Measurements from ENCODE around the gene SPATA2L. TPM values are rescaled to one million over a fixed set of nuclear protein-coding genes. Genes with fewer than 3 reads are reported as not detected.

The SPATA2L gene
- polyA plus RNA-seq, 1 of the 3 experiments (the other 2 are of a cell fraction), result 8.6 TPM

DNA sequence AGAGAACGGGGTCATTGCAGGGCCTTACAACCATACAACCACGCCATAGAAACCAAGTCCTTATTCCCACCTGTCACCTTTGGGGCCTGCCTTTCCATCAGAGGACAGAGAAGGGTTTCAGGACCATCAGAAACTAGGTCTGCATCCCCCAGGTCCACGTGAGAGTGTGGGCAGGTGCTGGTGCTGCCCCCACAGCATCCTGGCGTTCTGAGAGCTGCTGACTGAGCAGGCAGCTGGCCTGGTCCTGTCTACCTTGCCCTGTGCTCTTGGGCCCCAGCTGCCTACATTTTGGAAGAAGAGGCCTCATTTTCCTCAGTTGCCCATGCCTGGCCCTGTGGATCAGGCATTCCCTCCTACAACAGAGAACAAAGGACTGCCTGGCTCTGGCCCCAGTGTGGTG lies 41.4 kb upstream of the SPATA2L start:
- no peak for TF ChIP-seq SIN3A (IDR thresholded peaks at IDR 0.05; ENCODE audit: borderline replicate concordance, low read depth, low read length)
- Histone ChIP-seq H3K27me3 (ENCODE audit: insufficient read depth) (no peaks in the 10 kb centered on the region), H3K9me2 (no peaks in the 10 kb centered on the region), H3F3A (replicated peaks; ENCODE audit: insufficient read depth) (peaks cover 10% of the 10 kb centered on the region), H3K79me2 (ENCODE audit: insufficient read depth) (no peaks in the 10 kb centered on the region), H3K4me2 (no peak overlapping the region), H3K4me1 (ENCODE audit: control insufficient read depth in 1 of 2, insufficient read depth in 2 of 2, low read depth in 1 of 2, low read length in 1 of 2) (no peaks in the 10 kb centered on the region; a peak in 1 of 4 replicates), H3K27ac (ENCODE audit: low read depth in 2 of 2, low read length in 1 of 2) (no peak overlapping the region), H3K36me3 (replicated peaks in 1 of 2; ENCODE audit: control insufficient read depth in 1 of 2, insufficient read depth in 2 of 2, low read length in 1 of 2) (peaks cover 15 to 38% of the 10 kb centered on the region in 2 experiments), H2AFZ (ENCODE audit: low read depth) (no peak overlapping the region), H3K9me3 (no peaks in the 10 kb centered on the region), H3K4me3 (ENCODE audit: low read depth in 2 of 2, low read length in 1 of 2) (no peak overlapping the region), H3K9ac (no peak overlapping the region), H4K20me1 (ENCODE audit: insufficient read depth) (no peaks in the 10 kb centered on the region)
- WGBS (ENCODE audit: low lambda C conversion rate), result 95% methylated on average over 4 of the region's 4 CpGs
- ChIA-PET POLR2A (no interaction called here), CTCF (no interaction called here)
- no peak for DNase-seq

DNA sequence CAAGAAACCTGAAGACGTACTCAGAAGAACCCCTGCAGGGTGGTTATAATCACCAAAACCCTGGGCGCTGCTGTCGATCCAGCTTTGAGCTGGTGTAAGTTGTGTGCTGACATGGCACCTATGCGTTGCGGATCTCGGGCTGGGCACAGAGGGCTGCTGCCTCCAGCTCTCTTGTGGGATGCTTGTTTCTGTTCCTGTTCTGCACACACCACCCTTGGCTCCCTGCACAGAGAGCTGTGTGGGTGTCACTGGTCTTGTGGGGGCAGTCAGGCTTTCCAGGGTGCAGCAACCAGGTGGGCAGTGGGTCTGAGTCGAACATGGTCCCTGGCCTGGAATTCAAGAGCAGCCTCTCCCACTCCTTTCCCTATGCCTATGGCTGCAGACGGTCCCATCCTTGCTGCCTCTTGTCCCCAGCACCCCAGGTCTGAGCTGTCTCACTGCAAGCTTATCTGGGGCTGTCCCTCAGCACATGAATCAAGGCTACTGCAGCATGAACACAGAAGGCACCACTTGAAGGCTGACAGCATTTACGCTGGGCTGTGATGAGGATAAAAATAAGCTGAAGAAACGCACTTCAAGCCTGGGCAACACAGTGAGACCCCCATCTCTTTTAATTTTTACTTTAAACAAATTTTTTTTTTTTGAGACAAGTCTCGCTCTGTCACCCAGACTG lies 40.0 kb upstream of the SPATA2L start:
- Histone ChIP-seq H4K20me1 (ENCODE audit: insufficient read depth) (no peaks in the 10 kb centered on the region; the same call in 1 of the 2 replicates), H3K4me3 (ENCODE audit: low read depth in 2 of 2, low read length in 1 of 2) (no peak overlapping the region), H3K27me3 (ENCODE audit: insufficient read depth) (no peaks in the 10 kb centered on the region), H3K4me1 (ENCODE audit: control insufficient read depth in 1 of 2, insufficient read depth in 2 of 2, low read depth in 1 of 2, low read length in 1 of 2) (no peaks in the 10 kb centered on the region; a peak in 1 of 4 replicates), H3F3A (replicated peaks; ENCODE audit: insufficient read depth) (peaks cover 14% of the 10 kb centered on the region), H3K9ac (no peak overlapping the region), H3K36me3 (replicated peaks in 1 of 2; ENCODE audit: control insufficient read depth in 1 of 2, insufficient read depth in 2 of 2, low read length in 1 of 2) (peaks cover 29 to 49% of the 10 kb centered on the region in 2 experiments), H3K9me3 (no peaks in the 10 kb centered on the region), H3K9me2 (no peaks in the 10 kb centered on the region), H2AFZ (ENCODE audit: low read depth) (no peak overlapping the region), H3K79me2 (ENCODE audit: insufficient read depth) (peaks cover 4% of the 10 kb centered on the region; the same call in 1 of the 2 replicates), H3K27ac (ENCODE audit: low read depth in 2 of 2, low read length in 1 of 2) (no peak overlapping the region), H3K4me2 (no peak overlapping the region)
- TF ChIP-seq GATA2 (CRISPR knock-in tag; IDR thresholded peaks at IDR 0.05), result no peak
- TF ChIP-seq CHD2 (IDR thresholded peaks at IDR 0.05; ENCODE audit: low read length, partially characterized antibody), result no peak
- TF ChIP-seq ELF1 (IDR thresholded peaks at IDR 0.05), result no peak
- no peak for TF ChIP-seq GABPA (IDR thresholded peaks at IDR 0.05; ENCODE audit: low read depth)
- TF ChIP-seq RCOR1 (IDR thresholded peaks at IDR 0.05; ENCODE audit: low read length), result no peak
- TF ChIP-seq SIN3A (IDR thresholded peaks at IDR 0.05; ENCODE audit: borderline replicate concordance, low read depth, low read length), result no peak
- no peak for TF ChIP-seq TAF1 (IDR thresholded peaks at IDR 0.05; ENCODE audit: borderline replicate concordance, low read depth, low read length)
- TF ChIP-seq TEAD4 (IDR thresholded peaks at IDR 0.05; ENCODE audit: borderline replicate concordance, insufficient read depth), result no peak
- TF ChIP-seq NFIC (IDR thresholded peaks at IDR 0.05; ENCODE audit: borderline replicate concordance), result no peak
- no peak for TF ChIP-seq FOSL2 (IDR thresholded peaks at IDR 0.05; ENCODE audit: borderline replicate concordance, low read depth)
- TF ChIP-seq, protein P1, sequence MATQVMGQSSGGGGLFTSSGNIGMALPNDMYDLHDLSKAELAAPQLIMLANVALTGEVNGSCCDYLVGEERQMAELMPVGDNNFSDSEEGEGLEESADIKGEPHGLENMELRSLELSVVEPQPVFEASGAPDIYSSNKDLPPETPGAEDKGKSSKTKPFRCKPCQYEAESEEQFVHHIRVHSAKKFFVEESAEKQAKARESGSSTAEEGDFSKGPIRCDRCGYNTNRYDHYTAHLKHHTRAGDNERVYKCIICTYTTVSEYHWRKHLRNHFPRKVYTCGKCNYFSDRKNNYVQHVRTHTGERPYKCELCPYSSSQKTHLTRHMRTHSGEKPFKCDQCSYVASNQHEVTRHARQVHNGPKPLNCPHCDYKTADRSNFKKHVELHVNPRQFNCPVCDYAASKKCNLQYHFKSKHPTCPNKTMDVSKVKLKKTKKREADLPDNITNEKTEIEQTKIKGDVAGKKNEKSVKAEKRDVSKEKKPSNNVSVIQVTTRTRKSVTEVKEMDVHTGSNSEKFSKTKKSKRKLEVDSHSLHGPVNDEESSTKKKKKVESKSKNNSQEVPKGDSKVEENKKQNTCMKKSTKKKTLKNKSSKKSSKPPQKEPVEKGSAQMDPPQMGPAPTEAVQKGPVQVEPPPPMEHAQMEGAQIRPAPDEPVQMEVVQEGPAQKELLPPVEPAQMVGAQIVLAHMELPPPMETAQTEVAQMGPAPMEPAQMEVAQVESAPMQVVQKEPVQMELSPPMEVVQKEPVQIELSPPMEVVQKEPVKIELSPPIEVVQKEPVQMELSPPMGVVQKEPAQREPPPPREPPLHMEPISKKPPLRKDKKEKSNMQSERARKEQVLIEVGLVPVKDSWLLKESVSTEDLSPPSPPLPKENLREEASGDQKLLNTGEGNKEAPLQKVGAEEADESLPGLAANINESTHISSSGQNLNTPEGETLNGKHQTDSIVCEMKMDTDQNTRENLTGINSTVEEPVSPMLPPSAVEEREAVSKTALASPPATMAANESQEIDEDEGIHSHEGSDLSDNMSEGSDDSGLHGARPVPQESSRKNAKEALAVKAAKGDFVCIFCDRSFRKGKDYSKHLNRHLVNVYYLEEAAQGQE (IDR thresholded peaks at IDR 0.05; ENCODE audit: low read depth, low read length), result no peak
- TF ChIP-seq NRF1 (IDR thresholded peaks at IDR 0.05; ENCODE audit: low read depth, low read length), result no peak
- no peak for TF ChIP-seq FOXJ3 (CRISPR knock-in tag; IDR thresholded peaks at IDR 0.05)
- no peak for TF ChIP-seq EZH2phosphoT487 (IDR thresholded peaks at IDR 0.05; ENCODE audit: borderline replicate concordance, low read depth)
- no peak for TF ChIP-seq RFX5 (IDR thresholded peaks at IDR 0.05; ENCODE audit: low read length)
- TF ChIP-seq, protein P2, sequence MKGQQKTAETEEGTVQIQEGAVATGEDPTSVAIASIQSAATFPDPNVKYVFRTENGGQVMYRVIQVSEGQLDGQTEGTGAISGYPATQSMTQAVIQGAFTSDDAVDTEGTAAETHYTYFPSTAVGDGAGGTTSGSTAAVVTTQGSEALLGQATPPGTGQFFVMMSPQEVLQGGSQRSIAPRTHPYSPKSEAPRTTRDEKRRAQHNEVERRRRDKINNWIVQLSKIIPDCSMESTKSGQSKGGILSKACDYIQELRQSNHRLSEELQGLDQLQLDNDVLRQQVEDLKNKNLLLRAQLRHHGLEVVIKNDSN (IDR thresholded peaks at IDR 0.05; ENCODE audit: borderline replicate concordance, low read depth), result no peak
- TF ChIP-seq TCF12 (IDR thresholded peaks at IDR 0.05), result no peak
- TF ChIP-seq FOXM1 (IDR thresholded peaks at IDR 0.05; ENCODE audit: low read depth), result no peak
- ChIA-PET POLR2A (no interaction called here), CTCF (interaction anchor here (0.7 to 2.8 kb wide), 5 partner anchors 11 to 184 kb away, joined by 3 to 14 read pairs (median 3); no protein-coding TSS in a partner anchor)
- 87% methylated on average over 10 of the region's 11 CpGs for WGBS (ENCODE audit: low lambda C conversion rate)
- DNase-seq, result no peak

Data from SK-N-SH (cell line).